ENCODE data around the gene UBAP2.

Gene UBAP2

DNA sequence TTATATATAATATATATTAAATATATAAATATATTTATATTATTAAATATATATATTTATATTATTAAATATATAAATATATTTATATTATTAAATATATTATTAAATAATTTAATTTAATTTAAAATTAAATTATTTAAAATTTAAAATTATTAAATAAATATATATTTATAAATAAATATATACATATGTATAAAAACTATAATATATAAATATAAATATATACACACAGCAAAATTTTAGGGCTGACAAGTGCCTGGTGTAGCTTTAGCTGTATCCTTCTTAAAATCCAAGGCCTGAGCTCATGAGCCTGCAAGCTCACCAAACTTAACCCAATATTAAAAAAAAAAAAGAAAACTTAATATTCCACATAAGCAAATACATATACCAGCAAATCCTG is 53.2 kb downstream of the UBAP2 start:
- no peak for DNase-seq (ENCODE audit: low read depth)
- no peak overlapping the region for H3K4me3 ChIP-seq (ENCODE audit: low read depth, low read length)
- in situ Hi-C loops (cut with HindIII; ENCODE audit: low sequenced_read_pairs): no loop called here
- TF ChIP-seq, protein P1, sequence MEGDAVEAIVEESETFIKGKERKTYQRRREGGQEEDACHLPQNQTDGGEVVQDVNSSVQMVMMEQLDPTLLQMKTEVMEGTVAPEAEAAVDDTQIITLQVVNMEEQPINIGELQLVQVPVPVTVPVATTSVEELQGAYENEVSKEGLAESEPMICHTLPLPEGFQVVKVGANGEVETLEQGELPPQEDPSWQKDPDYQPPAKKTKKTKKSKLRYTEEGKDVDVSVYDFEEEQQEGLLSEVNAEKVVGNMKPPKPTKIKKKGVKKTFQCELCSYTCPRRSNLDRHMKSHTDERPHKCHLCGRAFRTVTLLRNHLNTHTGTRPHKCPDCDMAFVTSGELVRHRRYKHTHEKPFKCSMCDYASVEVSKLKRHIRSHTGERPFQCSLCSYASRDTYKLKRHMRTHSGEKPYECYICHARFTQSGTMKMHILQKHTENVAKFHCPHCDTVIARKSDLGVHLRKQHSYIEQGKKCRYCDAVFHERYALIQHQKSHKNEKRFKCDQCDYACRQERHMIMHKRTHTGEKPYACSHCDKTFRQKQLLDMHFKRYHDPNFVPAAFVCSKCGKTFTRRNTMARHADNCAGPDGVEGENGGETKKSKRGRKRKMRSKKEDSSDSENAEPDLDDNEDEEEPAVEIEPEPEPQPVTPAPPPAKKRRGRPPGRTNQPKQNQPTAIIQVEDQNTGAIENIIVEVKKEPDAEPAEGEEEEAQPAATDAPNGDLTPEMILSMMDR (IDR thresholded peaks at IDR 0.05; ENCODE audit: low read depth, low read length, missing control alignments): no peak

DNA sequence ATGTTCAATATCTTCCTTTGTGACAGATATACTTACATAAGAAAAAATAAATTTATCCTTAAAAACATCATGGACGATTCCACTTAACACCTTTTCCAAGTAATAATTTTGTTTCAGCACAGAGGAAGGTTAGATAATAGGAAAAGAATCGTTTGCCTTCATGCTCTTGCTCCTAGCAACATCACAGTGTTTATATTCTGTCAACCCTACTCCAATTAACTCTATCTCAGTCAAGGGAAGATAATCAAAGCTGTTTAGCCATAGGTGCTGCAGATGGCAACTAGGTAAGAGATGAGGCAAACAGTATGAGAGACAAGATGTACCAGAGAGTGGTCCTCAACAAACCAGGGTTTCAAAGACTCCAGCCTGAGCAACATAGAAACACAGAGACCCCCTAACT is 55.6 kb downstream of the UBAP2 start:
- no peak for DNase-seq (ENCODE audit: low read depth)
- in situ Hi-C loops (cut with HindIII; ENCODE audit: low sequenced_read_pairs): no loop called here
- H3K4me3 ChIP-seq (ENCODE audit: low read depth, low read length): no peak overlapping the region
- TF ChIP-seq, protein P1 (IDR thresholded peaks at IDR 0.05; ENCODE audit: low read depth, low read length, missing control alignments): no peak

DNA sequence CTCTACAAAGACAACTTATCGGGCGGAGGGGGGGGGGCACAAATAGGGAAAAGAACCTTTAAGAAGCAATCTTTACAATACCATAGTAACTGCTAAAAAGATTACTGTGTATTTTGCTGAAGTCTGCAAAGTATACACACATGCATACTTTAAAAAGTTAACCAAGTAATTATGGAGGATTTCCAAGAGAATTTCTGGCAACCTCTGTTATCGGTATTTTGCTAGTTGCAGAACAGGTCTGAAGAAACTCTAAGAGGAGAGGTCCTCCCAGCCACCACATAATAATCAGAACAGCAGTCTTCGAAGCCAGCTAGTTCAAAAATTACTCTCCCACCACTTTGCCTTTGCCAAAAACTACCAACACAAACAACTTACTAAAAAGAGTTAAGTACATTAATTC is 56.1 kb downstream of the UBAP2 start:
- H3K4me3 ChIP-seq (ENCODE audit: low read depth, low read length): no peak overlapping the region
- TF ChIP-seq, protein P1 (IDR thresholded peaks at IDR 0.05; ENCODE audit: low read depth, low read length, missing control alignments): no peak
- in situ Hi-C loops (cut with HindIII; ENCODE audit: low sequenced_read_pairs): no loop called here
- peak; percentile 37 for DNase-seq (ENCODE audit: low read depth)

DNA sequence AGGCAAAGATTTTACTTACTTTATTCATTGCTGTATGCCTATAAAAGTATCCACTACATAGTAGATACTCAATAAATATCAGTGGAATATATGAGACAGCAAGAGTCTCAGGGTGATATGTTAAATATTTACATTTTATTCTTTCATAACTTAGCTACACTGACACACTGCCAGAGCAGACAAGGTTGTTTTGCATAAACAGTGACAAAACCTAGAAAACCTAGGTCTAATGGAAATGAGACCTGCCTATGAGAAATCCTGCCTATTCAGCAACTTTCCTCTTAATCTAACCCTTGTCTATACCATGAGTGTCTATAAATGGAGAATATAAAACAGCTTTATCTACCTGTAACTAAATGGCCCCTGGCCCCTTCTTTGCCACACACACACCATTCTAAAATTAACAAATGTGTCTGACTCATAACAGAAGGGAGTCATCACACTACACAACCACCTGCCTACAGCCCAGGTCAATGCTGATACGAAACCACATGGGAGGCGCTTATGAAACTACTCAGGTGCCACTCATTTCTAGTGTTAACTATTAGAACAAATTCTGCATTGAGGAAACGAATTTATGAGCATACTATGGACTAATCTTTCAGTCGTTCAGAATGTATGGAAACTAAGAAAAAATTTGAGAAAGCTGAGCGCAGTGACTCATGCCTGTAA is 60.3 kb downstream of the UBAP2 start:
- DNase-seq (ENCODE audit: low read depth): no peak
- TF ChIP-seq, protein P1 (IDR thresholded peaks at IDR 0.05; ENCODE audit: low read depth, low read length, missing control alignments): no peak
- in situ Hi-C loops (cut with HindIII; ENCODE audit: low sequenced_read_pairs): no loop called here
- H3K4me3 ChIP-seq (ENCODE audit: low read depth, low read length): no peak overlapping the region

DNA sequence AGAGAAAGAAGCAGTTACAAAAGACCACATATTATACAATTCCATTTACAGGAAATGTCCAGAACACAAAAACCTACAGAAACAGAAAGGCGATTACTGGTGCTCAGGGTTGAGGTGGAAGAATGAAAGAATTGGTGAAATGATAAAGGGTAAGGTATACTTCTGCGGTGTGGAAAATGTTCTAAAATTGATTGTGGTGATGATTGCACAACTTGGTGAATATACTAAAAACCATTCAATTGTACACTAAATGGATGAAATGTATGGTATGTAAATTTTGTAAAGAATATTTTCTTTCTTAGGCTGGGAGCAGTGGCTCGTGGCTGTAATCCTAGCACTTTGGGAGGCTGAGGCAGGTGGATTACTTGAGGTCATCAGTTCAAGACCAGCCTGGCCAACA is 72.3 kb downstream of the UBAP2 start:
- TF ChIP-seq, protein P1 (IDR thresholded peaks at IDR 0.05; ENCODE audit: low read depth, low read length, missing control alignments): no peak
- in situ Hi-C loops (cut with HindIII; ENCODE audit: low sequenced_read_pairs): no loop called here
- no peak for DNase-seq (ENCODE audit: low read depth)
- no peak overlapping the region for H3K4me3 ChIP-seq (ENCODE audit: low read depth, low read length)

DNA sequence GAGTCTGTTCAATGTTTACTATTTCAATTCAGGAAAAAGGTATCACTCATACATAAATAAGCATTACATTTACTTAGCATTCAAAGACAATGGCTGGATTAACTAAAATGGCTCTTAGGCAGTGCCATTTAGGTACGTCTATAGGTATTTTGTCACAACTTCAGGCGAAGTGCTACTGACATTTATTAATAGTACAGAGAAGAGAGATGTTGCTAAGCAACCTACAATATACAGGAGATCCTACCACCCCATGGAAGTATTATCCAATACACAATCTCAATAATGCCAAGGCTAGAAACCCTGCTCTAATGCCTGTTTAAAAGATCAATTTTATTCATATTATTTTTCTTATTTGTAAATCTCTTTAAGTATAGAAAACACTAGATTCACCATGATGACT is 76.0 kb downstream of the UBAP2 start:
- H3K4me3 ChIP-seq (ENCODE audit: low read depth, low read length): no peak overlapping the region
- TF ChIP-seq, protein P1 (IDR thresholded peaks at IDR 0.05; ENCODE audit: low read depth, low read length, missing control alignments): no peak
- in situ Hi-C loops (cut with HindIII; ENCODE audit: low sequenced_read_pairs): no loop called here
- DNase-seq (ENCODE audit: low read depth): no peak
